Body of pancreas (tissue), 4 donors: ENCODE results near the gene CAMK1D. TPM values are rescaled to one million over a fixed set of nuclear protein-coding genes. Genes with fewer than 3 reads are reported as not detected.
A peak's percentile ranks its signal among the peaks of the same experiment; 100 is the strongest.

Experiments used
- ATAC-seq: fragments of 150-250 bp; one replicate; pipeline ENCODE4 v1.9.1; 2016
- DNase-seq, 4 donors: peaks; one replicate each; pipeline ENCODE4 v3.0.0-alpha.2; 2019
- H3K27ac ChIP-seq, 4 donors: fragments of 200-600 bp; sonication (generic); 1 replicate in 3 of 4; 2 replicates in 1 of 4; pipeline versions ENCODE4 v1.5.1 to v1.6.1; 2016 to 2019; ENCODE audit warnings: mild to moderate bottlenecking in 1 of 4, mixed read lengths in 1 of 4, moderate library complexity in 1 of 4
- H3K27me3 ChIP-seq, 2 donors: fragments of 200-600 bp; sonication (generic); one replicate each; pipeline ENCODE4 v1.6.0; 2016; ENCODE audit warnings: mild to moderate bottlenecking in 1 of 2
- H3K36me3 ChIP-seq, 2 donors: fragments of 200-600 bp; sonication (generic); replicated peaks in 1 of 2; 2 replicates each; pipeline ENCODE4 v1.5.1; 2016; ENCODE audit warnings: low read depth in 2 of 2; ENCODE audit not compliant: insufficient read depth in 1 of 2
- H3K4me1 ChIP-seq: fragments of 200-600 bp; sonication (generic); one replicate; pipeline ENCODE4 v1.6.0; 2016
- H3K4me3 ChIP-seq, 2 donors: fragments of 200-600 bp; sonication (generic); 1 replicate in 1 of 2; 2 replicates in 1 of 2; pipeline ENCODE4 v1.5.1; 2016 to 2019
- H3K9me3 ChIP-seq, 3 donors: fragments of 200-600 bp; sonication (generic); 1 replicate in 2 of 3; 2 replicates in 1 of 3; pipeline ENCODE4 v1.5.1; 2016
- CTCF ChIP-seq, 7 experiments: fragments of 450-650 bp in 4 of 7; fragments of 200-600 bp in 3 of 7; sonication (generic) in 3 of 7; IDR thresholded peaks; one replicate each; pipeline ENCODE4 v1.5.1; 2016 to 2019; ENCODE audit warnings: antibody characterized with exemption in 7 of 7
- POLR2A ChIP-seq, 3 donors: fragments of 450-650 bp; IDR thresholded peaks; one replicate each; pipeline ENCODE4 v1.6.1; 2016; ENCODE audit warnings: antibody characterized with exemption in 3 of 3, mild to moderate bottlenecking in 2 of 3
- WGBS, 2 donors: methylation state at CpG; one replicate each; pipeline ENCODE4 v1.1.5; 2017; 5-methylcytosine and 5-hydroxymethylcytosine counted together
- intact Hi-C: fragments of 100-400 bp; cut with DNase I; formaldehyde crosslinking; loops from one replicate; pipeline ENCODE4 v1.15.1; 2023
- total RNA-seq, 2 donors: library from RNA; depleted of rRNA; stranded (reverse); fragments of >200 nt; gene quantifications; one replicate each; pipeline ENCODE4 v1.1.0, GENCODE V29; 2016

The CAMK1D gene
- total RNA-seq, 2 donors from 2014 or later: 12.5 to 14.2 TPM

GRCh38 chr10:12420530-12421120 is 71.3 kb downstream of the CAMK1D start:
- H3K27ac ChIP-seq: no peak overlapping the region
- intact Hi-C loops: no loop called here
- no peaks in the 10 kb centered on the region for H3K36me3 ChIP-seq
- no peaks in the 10 kb centered on the region for H3K9me3 ChIP-seq
- TF ChIP-seq POLR2A (IDR thresholded peaks at IDR 0.05) (no peak), CTCF (IDR thresholded peaks at IDR 0.05) (peak in 1 of 7 experiments; percentile 9)
- no peak overlapping the region for H3K4me3 ChIP-seq
- DNase-seq: peak in 2 of 4 donors; percentile 14 to 23
- H3K27me3 ChIP-seq: no peaks in the 10 kb centered on the region
- ATAC-seq: no peak
- peaks cover 24% of the 10 kb centered on the region for H3K4me1 ChIP-seq
- WGBS, 2 donors: 47 to 48% methylated on average over 7 of the region's 7 CpGs

DNA sequence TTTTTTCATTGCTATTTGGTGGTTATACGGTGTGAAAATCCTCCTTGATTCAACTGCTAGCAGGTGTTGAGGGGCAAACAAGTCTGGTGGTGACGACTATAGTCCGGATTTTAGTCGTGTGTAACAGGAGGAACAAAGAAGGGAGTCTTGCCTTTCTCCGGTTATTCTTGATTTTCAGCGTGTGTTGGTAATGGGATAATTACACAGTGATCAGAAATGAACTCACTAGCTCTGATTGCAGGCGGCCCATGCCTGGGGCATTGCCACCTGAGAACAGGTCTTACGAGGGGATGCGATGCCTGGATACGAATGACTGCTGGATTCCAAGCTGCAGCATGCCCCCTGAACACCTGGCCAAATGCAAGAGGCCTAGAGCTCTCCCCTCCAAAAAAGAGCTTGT is 72.8 kb downstream of the CAMK1D start:
- Histone ChIP-seq H3K27ac (no peak overlapping the region), H3K4me3 (no peak overlapping the region), H3K4me1 (peaks cover 24% of the 10 kb centered on the region), H3K9me3 (no peaks in the 10 kb centered on the region), H3K27me3 (no peaks in the 10 kb centered on the region), H3K36me3 (no peaks in the 10 kb centered on the region)
- no peak for TF ChIP-seq CTCF (IDR thresholded peaks at IDR 0.05)
- intact Hi-C loops: no loop called here
- DNase-seq: no peak
- 89 to 96% methylated on average over 10 of the region's 10 CpGs for WGBS, 2 donors
- ATAC-seq: no peak

GRCh38 chr10:12423896-12424295 is 74.5 kb downstream of the CAMK1D start:
- TF ChIP-seq POLR2A (IDR thresholded peaks at IDR 0.05) (no peak), CTCF (IDR thresholded peaks at IDR 0.05) (no peak)
- Histone ChIP-seq H3K4me3 (no peak overlapping the region), H3K36me3 (no peaks in the 10 kb centered on the region), H3K4me1 (peaks cover 15% of the 10 kb centered on the region), H3K27me3 (no peaks in the 10 kb centered on the region), H3K27ac (no peak overlapping the region), H3K9me3 (no peaks in the 10 kb centered on the region)
- ATAC-seq (no peak), DNase-seq (no peak)
- intact Hi-C loops: no loop called here
- 94 to 97% methylated on average over 14 of the region's 14 CpGs for WGBS, 2 donors

DNA sequence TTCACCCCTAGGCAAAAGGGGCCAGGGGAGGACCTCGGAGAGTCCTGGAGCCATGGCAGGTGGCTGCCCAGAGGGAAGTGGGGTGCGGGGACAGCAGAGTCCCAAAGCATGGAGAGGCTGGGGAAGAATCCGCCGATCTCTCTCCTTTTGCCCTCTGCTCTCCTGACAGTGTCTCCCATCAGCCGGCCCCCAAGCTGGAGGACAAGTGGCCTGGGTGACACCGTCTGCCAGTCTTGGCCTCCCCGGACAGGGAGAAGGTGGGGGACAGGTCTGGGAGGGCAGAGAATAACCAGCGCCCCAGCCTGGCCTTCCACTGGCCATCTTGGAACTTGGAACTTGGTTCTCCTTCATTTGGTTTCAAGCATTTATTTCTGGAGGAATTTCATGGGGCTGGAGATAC is 77.9 kb downstream of the CAMK1D start:
- TF ChIP-seq CTCF (IDR thresholded peaks at IDR 0.05) (no peak), POLR2A (IDR thresholded peaks at IDR 0.05) (no peak)
- no peak for DNase-seq
- WGBS, 2 donors: 92 to 93% methylated on average over 3 to 8 of the region's 8 CpGs
- intact Hi-C loops: no loop called here
- H3K4me3 ChIP-seq: no peak overlapping the region
- H3K27me3 ChIP-seq: no peaks in the 10 kb centered on the region
- no peaks in the 10 kb centered on the region for H3K36me3 ChIP-seq
- ATAC-seq: no peak
- H3K4me1 ChIP-seq: peaks cover under 1% of the 10 kb centered on the region
- no peak overlapping the region for H3K27ac ChIP-seq
- H3K9me3 ChIP-seq: no peaks in the 10 kb centered on the region

- ATAC-seq: no peak
- 87 to 91% methylated on average over 16 of the region's 16 CpGs for WGBS, 2 donors
- DNase-seq: no peak
- H3K9me3 ChIP-seq: no peaks in the 10 kb centered on the region
- intact Hi-C loops: no loop called here
- no peaks in the 10 kb centered on the region for H3K27me3 ChIP-seq
- H3K27ac ChIP-seq: no peak overlapping the region
- TF ChIP-seq CTCF (IDR thresholded peaks at IDR 0.05) (no peak), POLR2A (IDR thresholded peaks at IDR 0.05) (no peak)
- H3K36me3 ChIP-seq: no peaks in the 10 kb centered on the region
- H3K4me1 ChIP-seq: peaks cover 14% of the 10 kb centered on the region
- no peak overlapping the region for H3K4me3 ChIP-seq
These were observed 79.2 kb downstream of the CAMK1D start for GRCh38 chr10:12428447-12429135.
